Ectodermal cell (in vitro differentiated cells): ENCODE data around the gene MALT1.
"Not testable (repeated sequence)": the region's sequence is repeated elsewhere in the genome, so short reads cannot be mapped to it uniquely, and the experiment has no call there.

Experiments used
- H3K27ac ChIP-seq: 2 replicates; pipeline ENCODE4 v1.7.0; 2013; ENCODE audit warnings: mild to moderate bottlenecking, low read depth, low read length; ENCODE audit not compliant: insufficient read depth, poor library complexity, severe bottlenecking
- H3K27me3 ChIP-seq: 2 replicates; pipeline ENCODE4 v1.7.0; 2013; ENCODE audit warnings: mild to moderate bottlenecking, low read length; ENCODE audit not compliant: insufficient read depth, control insufficient read depth, poor library complexity, severe bottlenecking
- H3K36me3 ChIP-seq: one replicate; pipeline ENCODE4 v1.7.0; 2013; ENCODE audit warnings: low read length; ENCODE audit not compliant: control insufficient read depth, insufficient read depth
- H3K4me1 ChIP-seq: one replicate; pipeline ENCODE4 v1.7.0; 2013; ENCODE audit warnings: low read length; ENCODE audit not compliant: control insufficient read depth, insufficient read depth
- H3K4me3 ChIP-seq: 2 replicates; pipeline ENCODE4 v1.7.0; 2013; ENCODE audit warnings: low read depth, low read length, control low read depth; ENCODE audit not compliant: insufficient read depth
- H3K9me3 ChIP-seq: 2 replicates; pipeline ENCODE4 v1.7.0; 2013; ENCODE audit warnings: mild to moderate bottlenecking, low read length, moderate library complexity; ENCODE audit not compliant: control insufficient read depth
- WGBS, 2 experiments: methylation state at CpG; one replicate each; pipeline ENCODE4 v1.1.7; 2013; ENCODE audit warnings: missing lambda C conversion rate in 2 of 2; 5-methylcytosine and 5-hydroxymethylcytosine counted together

MALT1 gene

DNA sequence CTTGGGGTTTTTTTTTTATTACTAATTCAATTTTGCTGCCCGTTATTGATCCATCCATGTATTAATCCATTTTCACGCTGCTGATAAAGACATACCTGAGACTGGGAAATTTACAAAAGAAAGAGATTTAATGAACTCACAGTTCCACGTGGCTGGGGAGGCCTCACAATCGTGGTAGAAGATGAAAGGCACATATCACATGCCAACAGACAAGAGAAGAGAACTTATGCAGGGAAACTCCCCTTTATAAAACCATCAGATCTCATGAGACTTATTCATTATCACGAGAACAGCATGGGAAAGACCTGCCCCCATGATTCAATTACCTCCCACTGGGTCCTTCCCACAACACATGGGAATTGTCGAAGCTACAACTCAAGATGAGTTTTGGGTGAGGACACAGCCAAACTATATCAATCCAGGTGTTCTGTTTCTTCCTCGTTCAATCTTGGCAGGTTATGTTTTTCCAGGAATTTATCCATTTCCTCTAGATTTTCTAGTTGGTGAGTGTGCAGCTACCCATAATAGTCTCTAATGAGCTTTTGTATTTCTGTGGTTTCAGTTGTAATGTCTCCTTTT is 18.0 kb upstream of the MALT1 start:
- 87 to 88% methylated on average over 7 of the region's 7 CpGs for WGBS, 2 experiments
- not testable (repeated sequence) for H3K36me3 ChIP-seq, H3K4me3 ChIP-seq, H3K27me3 ChIP-seq, H3K27ac ChIP-seq, H3K4me1 ChIP-seq, H3K9me3 ChIP-seq

DNA sequence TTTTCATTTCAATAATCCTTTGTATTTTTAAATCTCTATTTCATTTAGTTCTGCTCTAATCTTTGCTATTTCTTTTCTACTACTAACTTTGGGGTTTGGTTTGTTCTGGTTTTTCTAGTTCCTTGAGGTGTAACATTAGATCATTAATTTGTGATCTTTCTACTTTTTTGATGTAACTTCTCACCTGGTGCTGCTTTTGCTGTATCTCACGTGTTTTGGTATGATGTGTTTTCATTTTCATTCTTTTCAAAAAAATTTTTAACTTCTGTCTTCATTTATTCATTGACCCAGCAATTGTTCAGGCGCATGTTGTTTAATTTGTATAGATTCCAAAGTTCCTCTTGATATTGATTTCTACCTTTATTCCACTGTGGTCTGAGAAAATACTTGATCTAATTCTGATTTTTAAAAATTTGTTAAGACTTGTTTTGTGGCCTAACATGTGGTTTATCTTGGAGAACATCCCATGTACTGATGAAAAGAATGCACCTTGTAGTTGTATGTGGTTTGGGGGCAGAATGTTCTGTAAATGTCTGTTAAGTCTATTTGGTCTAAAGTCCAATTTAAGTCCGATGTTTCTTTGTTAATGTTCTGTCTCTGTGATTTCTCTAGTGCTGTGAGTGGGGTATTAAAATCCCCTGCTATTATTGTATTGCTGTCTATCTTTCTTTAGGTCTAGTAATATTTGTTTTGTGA is 17.3 kb upstream of the MALT1 start:
- no peaks in the 10 kb centered on the region for H3K36me3 ChIP-seq
- no peak overlapping the region for H3K4me3 ChIP-seq
- no peaks in the 10 kb centered on the region for H3K27me3 ChIP-seq
- no peaks in the 10 kb centered on the region for H3K9me3 ChIP-seq
- 67% methylated on average over 2 to 3 of the region's 3 CpGs for WGBS, 2 experiments
- no peaks in the 10 kb centered on the region for H3K4me1 ChIP-seq
- no peak overlapping the region for H3K27ac ChIP-seq

DNA sequence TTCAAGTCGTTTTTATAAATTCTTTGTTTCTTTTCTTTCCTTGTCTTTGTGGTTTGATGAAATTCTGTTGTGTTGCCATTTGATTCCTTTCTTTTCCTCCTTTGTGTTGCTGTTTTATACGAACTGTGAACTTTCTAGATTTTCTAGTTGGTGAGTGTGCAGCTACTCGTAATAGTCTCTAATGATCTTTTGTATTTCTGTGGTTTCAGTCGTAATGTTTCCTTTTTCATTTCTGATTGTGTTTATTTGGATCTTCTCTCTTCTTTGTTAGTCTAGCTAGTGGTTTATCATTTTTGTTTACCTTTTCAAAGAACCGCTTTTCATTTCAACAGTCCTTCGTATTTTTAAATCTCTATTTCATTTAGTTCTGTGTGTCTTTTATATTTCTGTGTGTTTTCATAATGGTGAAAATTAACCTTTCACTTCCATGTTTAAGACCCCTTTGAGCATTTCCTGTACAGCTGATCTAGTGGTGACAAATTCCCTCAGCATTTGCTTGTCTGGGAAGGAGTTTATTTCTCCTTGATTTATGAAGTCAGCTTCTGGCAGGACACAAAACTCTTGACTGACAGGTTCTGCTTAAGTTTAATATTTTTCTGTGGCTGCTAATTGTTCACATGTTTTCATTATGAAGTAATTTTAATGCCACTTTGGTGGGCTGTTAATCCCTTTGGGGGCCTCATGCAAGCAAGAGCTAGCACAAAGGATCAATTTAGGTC is 16.2 kb upstream of the MALT1 start:
- no peaks in the 10 kb centered on the region for H3K36me3 ChIP-seq
- no peak overlapping the region for H3K27ac ChIP-seq
- no peaks in the 10 kb centered on the region for H3K4me1 ChIP-seq
- no peaks in the 10 kb centered on the region for H3K27me3 ChIP-seq
- no peaks in the 10 kb centered on the region for H3K9me3 ChIP-seq
- H3K4me3 ChIP-seq: no peak overlapping the region
- 91 to 97% methylated on average over 3 to 4 of the region's 6 CpGs for WGBS, 2 experiments

DNA sequence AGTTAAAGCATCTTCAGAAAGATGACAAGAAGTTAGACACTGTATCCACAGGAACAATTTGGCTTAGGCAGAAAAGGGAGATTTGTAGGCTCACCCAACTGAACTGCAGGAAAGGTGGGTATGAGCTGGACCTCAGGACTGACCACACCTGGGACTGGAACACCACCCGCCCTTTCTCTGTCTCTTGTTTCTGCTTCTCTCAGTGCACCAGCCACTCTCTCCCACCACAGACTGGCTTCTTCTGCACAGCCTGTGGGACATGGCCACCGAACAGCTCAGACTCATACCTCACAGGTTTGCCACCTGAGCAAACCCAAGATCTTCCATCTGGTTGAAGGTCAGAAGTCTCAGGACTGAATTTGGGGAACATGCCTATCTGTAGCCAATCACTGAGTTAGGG is 14.2 kb upstream of the MALT1 start:
- Histone ChIP-seq H3K4me1 (no peaks in the 10 kb centered on the region), H3K27ac (no peak overlapping the region), H3K9me3 (no peaks in the 10 kb centered on the region), H3K36me3 (no peaks in the 10 kb centered on the region), H3K27me3 (no peaks in the 10 kb centered on the region), H3K4me3 (no peak overlapping the region)
- WGBS, 2 experiments: 95 to 96% methylated on average over 2 of the region's 2 CpGs

DNA sequence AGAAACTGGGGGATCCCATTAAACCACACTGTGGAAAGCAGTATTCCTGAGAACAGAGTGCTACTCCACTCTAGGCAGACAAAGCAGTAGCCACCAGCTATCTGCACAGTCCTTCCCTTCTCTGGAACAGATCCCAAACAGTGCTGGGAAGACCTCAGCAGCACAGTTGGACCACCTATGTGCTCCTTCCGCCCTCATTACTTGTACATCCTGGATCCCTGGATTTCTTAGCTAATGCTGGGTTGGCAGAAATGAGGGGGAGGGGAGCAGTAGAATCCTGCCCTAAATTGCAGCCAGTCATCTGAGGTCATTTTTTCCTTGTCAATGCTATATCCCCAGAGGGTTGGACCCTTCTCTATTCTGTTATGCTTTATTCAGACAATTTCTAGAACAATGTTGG is 13.8 kb upstream of the MALT1 start:
- H3K36me3 ChIP-seq: no peaks in the 10 kb centered on the region
- no peaks in the 10 kb centered on the region for H3K27me3 ChIP-seq
- no peaks in the 10 kb centered on the region for H3K4me1 ChIP-seq
- WGBS, 2 experiments: 96 to 100% methylated on average over 1 of the region's 1 CpG
- H3K27ac ChIP-seq: no peak overlapping the region
- H3K4me3 ChIP-seq: no peak overlapping the region
- no peaks in the 10 kb centered on the region for H3K9me3 ChIP-seq

DNA sequence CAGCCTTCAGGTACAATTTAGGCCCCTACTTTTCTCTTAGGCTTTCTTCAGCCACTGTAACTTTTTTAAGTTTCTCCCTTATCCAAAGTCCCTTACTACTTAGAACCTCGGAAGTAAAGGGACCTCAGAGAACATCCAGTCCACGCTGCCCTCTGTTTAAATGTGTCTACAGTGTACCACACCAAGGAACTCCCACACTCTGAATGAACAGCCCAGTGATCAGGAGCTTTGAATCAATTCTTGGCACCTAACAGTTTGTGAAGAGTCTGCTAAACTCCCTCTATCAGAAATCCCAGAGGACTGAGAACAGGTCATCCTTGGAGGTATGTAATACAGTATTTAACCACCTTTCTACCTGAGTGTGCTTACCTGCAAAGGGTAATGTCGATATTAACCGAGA is 11.6 kb upstream of the MALT1 start:
- WGBS, 2 experiments: 96 to 97% methylated on average over 3 to 4 of the region's 4 CpGs
- Histone ChIP-seq H3K4me1 (no peaks in the 10 kb centered on the region), H3K27me3 (no peaks in the 10 kb centered on the region), H3K4me3 (no peak overlapping the region), H3K36me3 (no peaks in the 10 kb centered on the region), H3K9me3 (no peaks in the 10 kb centered on the region), H3K27ac (no peak overlapping the region)

DNA sequence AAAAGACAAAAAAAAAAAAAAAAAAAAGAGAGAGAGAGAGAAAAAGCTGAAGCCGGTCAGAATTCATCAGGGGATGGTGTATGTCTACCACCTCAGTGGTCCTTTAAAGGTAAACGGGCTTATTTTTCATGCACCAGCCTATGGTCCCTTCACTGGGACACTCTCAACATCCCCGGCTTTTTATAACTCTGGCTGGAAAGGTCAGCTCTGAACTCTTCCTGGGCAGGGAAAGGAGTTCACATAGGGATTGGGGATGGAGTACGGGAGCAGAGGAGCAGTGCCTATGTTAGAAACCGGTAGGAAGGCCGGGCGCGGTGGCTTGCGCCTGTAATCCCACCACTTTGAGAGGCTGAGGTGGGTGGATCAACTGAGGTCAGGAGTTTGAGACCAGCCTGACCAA is 10.3 kb upstream of the MALT1 start:
- no peaks in the 10 kb centered on the region for H3K36me3 ChIP-seq
- H3K27ac ChIP-seq: no peak overlapping the region
- no peaks in the 10 kb centered on the region for H3K4me1 ChIP-seq
- no peaks in the 10 kb centered on the region for H3K27me3 ChIP-seq
- no peak overlapping the region for H3K4me3 ChIP-seq
- no peaks in the 10 kb centered on the region for H3K9me3 ChIP-seq
- 96% methylated on average over 9 of the region's 9 CpGs for WGBS, 2 experiments

DNA sequence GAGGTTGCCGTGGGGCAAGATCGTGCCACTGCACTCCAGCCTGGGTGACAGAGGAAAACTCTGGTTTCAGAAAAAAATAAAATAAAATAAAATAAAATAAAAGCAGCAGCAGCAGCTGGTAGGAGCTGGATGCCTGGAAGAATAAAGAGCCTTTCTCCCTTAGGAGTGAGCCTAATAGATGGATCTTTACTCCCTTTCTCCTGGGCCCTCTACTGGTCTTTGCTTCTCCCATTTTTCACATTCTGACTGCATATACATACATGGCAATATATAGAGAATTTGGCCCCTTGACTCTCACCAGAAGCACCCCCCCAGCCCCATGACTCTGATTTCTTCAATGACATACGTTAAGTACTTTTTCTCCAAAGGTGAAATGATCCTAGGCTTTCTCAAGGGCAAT is 9.8 kb upstream of the MALT1 start:
- 82 to 90% methylated on average over 3 of the region's 3 CpGs for WGBS, 2 experiments
- Histone ChIP-seq H3K36me3 (no peaks in the 10 kb centered on the region), H3K4me3 (no peak overlapping the region), H3K9me3 (no peaks in the 10 kb centered on the region), H3K27ac (no peak overlapping the region), H3K27me3 (no peaks in the 10 kb centered on the region), H3K4me1 (no peaks in the 10 kb centered on the region)

DNA sequence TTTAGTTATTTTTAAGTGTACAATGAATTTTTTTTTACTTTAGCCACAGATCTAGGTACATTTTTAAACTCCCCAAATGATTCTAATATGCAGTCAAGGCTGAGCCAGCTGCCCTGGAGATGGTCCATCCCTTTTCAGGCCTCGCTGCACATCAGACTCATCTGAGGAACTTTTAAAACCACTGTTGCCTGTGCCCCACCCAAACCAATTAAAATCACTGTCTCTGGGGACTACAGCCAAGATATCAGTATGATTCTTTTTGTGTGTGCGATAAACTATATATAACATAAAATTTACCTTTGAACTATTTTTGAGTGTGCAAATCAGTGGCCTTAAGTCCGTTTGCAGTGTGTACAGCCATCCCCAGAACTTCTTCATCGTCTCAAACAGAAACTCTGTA is 9.1 kb upstream of the MALT1 start:
- Histone ChIP-seq H3K27ac (no peak overlapping the region), H3K4me1 (no peaks in the 10 kb centered on the region), H3K27me3 (no peaks in the 10 kb centered on the region), H3K36me3 (no peaks in the 10 kb centered on the region), H3K4me3 (no peak overlapping the region), H3K9me3 (no peaks in the 10 kb centered on the region)
- WGBS, 2 experiments: 92 to 97% methylated on average over 4 of the region's 4 CpGs

DNA sequence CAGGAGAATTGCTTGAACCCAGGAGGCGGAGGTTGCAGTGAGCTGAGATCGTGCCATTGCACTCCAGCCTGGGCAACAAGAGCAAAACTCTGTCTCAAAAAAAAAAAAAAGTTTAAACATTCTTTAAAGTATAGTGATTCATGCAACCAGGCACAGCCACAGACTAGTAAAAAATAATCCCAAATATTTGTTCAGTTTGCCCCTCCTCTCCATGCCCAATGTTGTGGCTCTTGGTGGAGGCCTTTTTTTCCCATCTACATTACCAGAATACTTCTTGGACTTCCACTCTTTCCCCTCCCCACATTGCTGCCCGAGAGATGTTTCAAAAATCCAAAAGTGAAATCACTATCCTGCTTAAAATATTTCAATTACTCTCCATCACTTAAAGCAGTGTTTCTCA is 5.1 kb upstream of the MALT1 start:
- Histone ChIP-seq H3K9me3 (no peaks in the 10 kb centered on the region), H3K27me3 (no peaks in the 10 kb centered on the region), H3K4me3 (no peak overlapping the region), H3K27ac (no peak overlapping the region), H3K4me1 (no peaks in the 10 kb centered on the region), H3K36me3 (no peaks in the 10 kb centered on the region)
- 95 to 96% methylated on average over 1 to 2 of the region's 3 CpGs for WGBS, 2 experiments
